Activated effector memory CD4-positive, alpha-beta T cell treated with Interleukin-2 at 50 U/mL for 16 hours (primary cell): Measurements from ENCODE around the gene SLC38A11.
"Not testable (repeated sequence)": the region's sequence is repeated elsewhere in the genome, so short reads cannot be mapped to it uniquely, and the experiment has no call there.

Source experiments
- DNase-seq: peaks from one replicate; pipeline ENCODE4 v3.0.0-alpha.2; 2020

SLC38A11 gene

DNA sequence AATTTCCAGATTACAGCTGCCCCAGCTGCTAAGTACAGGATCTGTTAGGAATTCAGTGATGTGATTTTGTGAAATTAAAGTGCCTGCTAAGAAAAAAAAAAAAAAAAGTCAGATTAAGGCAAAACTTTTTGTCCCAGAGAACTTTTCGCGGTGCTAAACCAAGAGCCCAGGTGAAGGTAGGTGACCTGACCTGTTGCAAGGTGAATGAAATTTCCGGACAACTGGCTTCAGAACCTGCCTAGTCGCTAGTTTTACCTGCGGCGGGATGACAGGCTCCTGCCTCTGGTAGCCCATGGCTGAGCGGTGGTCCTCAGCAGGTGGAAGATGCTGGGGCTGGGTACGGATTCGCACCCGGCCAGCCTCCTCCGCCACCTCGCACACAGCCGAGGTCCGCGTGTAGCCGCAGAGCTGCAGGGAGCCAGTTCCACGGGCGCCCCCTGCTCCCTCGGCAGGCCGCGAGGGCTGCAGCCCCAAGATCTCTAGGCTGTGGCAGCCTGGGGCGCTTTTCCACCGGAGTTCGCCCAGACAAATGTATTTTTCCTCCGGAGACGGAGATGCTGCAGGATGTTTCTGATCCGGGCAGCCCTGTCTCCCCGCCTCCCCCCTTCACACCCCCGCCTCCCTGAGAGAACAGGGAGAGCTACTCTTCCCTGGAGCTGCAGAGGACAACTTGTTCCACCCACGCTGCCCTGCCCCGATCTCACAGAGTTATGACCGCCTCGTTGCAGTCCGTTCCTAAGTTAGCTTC lies at the start of gene SLC38A11:
Gene SLC38A11, minus strand, starts transcription at position 572 of the 748 bp plus-strand sequence. Its CDS starts 278 bp downstream, at position 294.
- no peak for DNase-seq

DNA sequence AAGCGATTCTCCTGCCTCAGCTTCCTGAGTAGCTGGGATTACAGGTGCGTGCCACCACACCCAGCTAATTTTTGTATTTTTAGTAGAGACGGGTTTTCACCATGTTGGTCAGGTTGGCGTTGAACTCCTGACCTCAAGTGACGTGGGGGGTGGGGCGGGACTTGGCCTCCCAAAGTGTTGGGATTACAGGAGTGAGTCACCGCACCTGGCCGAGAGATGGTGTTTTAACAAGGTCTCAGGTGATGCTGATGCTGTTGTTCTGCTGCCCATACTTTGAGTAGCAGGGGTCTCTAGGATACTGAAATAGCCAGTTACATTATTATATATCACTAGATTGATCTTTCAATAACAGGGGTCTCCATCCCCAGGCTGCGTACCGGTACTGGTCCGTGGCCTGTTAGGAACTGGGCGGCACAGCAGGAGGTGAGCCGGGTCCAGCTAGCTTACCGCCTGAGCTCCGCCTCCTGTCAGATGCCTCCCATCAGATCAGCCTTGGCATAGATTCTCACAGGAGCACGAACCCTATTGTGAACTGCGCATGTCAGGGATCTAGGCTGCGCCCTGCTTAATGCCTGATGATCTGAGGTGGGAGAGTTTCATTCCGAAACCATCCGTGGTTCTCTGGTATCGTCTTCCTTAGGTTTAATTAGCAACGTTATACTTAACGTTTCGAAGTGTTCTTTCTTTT lies 48.3 kb upstream of the SLC38A11 start:
- no peak for DNase-seq

GRCh38 chr2:165002638-165003037 lies 47.3 kb upstream of the SLC38A11 start:
- DNase-seq, result no peak

DNA sequence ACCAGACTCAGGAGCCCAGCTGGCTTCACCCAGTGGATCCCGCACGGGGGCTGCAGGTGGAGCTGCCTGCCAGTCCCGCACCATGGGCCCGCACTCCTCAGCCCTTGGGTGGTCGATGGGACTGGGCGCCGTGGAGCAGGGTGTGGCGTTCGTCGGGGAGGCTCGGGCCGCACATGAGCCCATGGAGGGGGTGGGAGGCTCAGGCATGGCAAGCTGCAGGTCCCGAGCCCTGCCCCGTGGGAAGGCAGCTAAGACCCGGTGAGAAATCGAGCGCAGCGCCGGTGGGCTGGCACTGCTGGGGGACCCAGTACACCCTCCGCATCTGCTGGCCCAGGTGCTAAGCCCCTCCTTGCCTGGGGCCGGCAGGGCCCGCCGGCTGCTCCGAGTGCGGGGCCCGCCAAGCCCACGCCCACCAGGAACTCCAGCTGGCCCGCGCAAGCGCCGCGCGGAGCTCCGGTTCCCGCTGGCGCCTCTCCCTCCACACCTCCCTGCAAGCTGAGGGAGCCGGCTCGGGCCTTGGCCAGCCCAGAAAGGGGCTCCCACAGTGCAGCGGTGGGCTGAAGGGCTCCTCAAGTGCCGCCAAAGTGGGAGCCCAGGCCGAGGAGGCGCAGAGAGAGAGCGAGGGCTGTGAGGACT lies 39.5 kb upstream of the SLC38A11 start:
- DNase-seq, result not testable (repeated sequence)

- DNase-seq, result no peak
Measured at GRCh38 chr2:164993287-164994016, 38.1 kb upstream of the SLC38A11 start.

DNA sequence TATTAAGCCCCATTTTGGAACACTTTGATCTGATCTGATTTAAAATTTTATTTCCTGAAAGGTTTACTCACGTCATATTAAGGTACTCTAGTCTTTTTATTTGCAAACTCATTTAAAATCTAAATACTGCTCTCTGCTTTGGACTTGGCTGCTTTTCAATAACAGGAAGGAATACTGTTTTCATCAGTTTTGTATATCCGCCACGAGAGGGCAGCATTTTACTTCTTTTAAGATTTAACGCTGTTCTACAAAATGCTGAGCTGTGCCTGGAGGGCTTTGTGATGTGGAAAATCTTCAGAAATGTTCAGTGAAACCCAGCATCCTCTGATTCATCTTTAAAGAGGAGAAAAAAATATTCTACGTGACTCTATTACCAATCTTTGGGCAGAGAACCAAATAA lies 37.5 kb upstream of the SLC38A11 start:
- DNase-seq, result no peak

GRCh38 chr2:164992093-164992454 lies 36.7 kb upstream of the SLC38A11 start:
- DNase-seq, result not testable (repeated sequence)

GRCh38 chr2:164991361-164992092 lies 36.2 kb upstream of the SLC38A11 start:
- DNase-seq, result not testable (repeated sequence)

DNA sequence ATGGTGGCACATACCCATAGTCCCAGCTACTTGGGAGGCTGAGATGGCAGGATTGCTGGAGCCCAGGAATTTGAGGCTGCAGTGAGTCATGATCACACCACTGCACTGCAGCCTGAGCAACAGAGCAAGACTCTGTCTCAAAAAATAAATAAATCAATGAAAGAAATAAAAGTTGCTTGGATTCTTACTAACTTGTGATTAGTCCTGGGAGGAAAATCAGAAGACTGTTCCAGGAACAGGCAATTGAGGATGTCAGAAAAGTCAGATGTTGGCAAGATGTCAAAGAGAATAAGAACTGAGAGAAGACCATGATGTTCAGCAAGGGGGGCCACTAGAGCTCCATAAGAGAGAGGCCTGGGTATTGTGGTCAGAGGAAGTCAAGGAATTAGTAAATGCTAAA lies 35.6 kb upstream of the SLC38A11 start:
- not testable (repeated sequence) for DNase-seq

DNA sequence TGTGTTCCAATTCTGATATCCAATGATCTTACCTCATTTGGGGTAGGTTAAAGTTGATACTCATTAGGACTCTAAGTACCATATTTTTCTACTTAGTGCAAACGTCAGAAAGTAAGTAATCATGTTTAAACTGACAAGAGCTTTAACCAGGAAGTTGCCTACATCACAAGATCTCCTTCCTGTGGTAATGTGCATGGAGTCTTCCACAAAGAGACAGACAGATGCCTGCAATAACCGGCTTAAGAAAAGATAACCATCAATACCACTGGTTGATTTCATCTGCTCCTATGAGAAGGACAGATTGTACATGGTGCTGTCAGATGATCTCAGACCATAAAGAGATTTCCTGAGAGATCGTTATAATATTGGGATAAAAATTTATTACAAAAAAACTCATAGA lies 33.5 kb upstream of the SLC38A11 start:
- not testable (repeated sequence) for DNase-seq

DNA sequence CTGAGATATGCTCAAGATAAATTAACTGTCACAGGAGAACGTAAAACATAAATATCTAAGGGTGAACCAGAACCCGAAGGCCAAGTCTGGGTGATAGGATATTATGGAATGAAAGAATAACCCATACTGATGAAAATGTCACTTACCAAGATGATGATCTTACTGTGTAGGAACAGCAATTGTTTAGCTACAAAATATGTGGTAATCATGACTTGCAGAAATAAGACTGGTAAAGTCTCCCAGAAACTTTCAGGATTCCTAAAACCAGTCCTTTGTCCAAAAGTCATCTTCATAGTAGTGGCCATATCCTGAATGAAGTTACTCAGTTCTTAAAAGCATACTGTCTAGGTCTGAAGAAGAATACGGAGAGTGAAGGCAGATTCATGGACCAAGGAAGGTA lies 30.7 kb upstream of the SLC38A11 start:
- DNase-seq, result not testable (repeated sequence)

GRCh38 chr2:164984428-164984827 lies 29.1 kb upstream of the SLC38A11 start:
- no peak for DNase-seq

- DNase-seq, result no peak
Measured at GRCh38 chr2:164981217-164981990, 26.1 kb upstream of the SLC38A11 start.

- not testable (repeated sequence) for DNase-seq
Measured at GRCh38 chr2:164980688-164981087, 25.4 kb upstream of the SLC38A11 start.

DNA sequence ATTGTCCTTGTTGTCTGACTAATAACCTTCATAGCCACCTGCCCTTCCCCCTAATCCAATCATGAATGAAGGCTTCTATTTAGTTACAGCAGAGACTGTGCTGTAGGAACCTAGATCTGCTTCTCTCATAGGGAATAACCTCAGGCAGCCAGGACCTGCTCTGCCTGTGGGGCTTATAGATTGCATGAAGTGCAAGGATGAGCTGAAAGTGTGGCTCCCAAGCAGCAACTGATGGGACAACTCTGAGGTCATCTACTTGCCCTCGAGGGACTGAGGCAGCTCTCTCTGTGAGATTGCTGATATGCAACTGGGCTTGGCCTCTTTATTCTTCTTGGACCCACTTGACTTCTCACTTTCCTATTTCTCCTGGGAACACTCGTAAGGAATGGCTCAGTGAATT lies 23.8 kb upstream of the SLC38A11 start:
- no peak for DNase-seq

DNA sequence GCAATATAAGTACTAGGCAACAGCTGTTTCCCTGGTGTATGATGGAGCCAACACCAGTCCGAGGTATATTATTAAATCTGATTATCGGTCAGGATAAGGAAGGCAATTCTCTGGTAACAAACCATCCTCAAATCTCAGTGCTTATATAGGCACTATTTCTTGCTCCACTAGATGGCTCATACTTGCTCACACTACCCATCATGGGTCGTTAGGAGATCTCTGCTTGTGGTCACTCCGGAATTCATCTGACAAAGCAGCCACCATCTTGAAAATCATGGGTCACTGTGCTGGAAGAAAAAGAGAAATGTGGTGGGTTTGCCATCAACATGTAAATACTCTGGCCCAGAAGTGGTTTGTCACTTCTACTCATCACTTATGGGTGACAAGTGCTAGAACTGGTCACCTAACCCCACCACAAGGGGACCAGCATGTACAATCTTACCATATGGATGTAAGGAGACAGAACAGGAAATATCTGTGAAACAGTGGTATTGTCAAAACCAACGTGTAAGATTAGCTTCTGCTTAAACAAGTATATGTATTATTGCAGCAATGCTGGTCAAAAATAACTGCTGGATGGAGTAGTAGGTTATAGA lies 21.6 kb upstream of the SLC38A11 start:
- DNase-seq, result not testable (repeated sequence)

GRCh38 chr2:164976301-164976700 lies 21.0 kb upstream of the SLC38A11 start:
- DNase-seq, result no peak

GRCh38 chr2:164975891-164976290 lies 20.6 kb upstream of the SLC38A11 start:
- DNase-seq, result no peak

DNA sequence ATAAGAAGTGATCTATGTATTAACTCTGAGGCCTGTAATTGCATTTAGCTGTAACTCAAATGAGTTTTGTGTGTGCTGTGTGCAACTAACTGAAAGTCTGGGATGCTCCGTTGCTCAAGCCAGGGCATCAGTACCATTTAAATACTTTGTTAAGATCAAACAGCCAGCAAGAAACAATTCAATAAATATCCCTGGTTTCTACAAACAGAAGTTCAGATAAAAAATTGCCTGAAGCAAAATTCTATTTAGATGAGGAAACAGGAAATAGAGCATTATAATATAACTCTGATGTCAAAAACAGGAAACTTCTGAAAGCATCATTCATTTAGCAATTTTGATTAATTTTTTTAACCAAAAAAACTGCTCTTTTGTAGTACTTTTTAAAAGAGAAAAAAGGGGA lies 18.9 kb upstream of the SLC38A11 start:
- DNase-seq, result no peak

- DNase-seq, result no peak
Measured at GRCh38 chr2:164972216-164972615, 16.9 kb upstream of the SLC38A11 start.
